ENCODE measurements around the gene GPN2.
"Not testable (repeated sequence)": the region's sequence is repeated elsewhere in the genome, so short reads cannot be mapped to it uniquely, and the experiment has no call there.

The GPN2 gene

DNA sequence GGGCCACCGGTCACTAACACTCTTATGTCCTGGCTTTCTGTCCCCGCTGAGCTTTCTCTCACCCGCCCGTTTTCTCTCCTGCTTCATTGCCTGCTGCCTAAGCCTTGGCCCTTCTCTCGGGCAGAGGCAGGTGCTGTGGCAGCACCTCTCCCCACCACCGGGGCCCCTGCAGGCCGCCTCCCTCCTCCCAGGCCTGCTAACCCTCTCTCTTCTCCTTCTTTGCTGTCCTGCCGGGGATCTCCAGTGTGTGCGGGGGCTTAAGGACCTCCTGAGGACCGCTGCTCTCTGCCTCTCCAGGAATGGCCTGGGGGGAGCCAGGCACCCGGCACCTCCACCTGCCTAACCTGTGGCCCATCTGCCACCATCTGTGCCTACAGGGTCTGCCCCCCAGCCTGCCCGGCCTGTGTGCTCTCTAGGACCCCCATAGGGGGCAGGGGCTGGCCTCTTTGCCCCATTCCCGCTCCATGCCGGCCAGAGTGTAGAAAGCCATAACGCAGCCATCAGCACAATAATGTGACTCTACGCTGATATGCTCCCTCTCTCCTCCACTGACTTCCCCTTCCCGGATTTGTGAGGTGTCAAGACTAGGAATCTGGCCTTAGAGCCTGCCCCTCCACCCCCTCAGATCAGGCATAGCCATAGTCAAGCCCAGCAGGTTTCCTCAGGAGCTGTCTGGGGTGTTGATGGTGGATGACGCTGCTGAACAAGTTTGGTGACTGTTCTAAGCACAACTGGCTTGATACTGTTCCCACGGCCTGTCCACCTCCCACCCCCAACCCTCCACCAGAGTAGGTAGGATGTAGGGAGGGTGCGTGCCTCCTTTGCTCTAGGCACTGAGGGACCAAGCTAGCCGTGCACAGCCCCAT is 33.2 kb downstream of the GPN2 start:
- DNase-seq, result no peak

DNA sequence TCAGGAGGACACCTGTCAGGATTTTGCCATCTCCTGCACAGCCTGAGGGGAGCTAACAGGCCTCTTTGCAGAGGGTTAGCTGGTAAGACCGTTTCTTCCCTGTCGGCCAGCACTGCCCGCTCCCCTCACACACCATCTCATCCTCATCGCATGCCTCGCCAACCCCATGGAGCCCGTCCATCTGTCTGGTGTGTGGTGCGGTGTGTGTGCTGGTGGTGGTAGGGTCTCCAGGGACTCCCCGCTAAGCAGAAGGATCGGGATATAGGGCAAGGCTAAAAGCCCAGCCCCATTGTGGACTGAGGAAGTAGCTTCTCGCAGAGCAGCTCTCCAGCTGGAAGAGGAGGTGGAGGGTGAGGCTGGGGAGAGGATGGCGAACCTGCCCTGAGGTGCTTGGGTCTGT is 33.9 kb downstream of the GPN2 start:
- no peak for DNase-seq

DNA sequence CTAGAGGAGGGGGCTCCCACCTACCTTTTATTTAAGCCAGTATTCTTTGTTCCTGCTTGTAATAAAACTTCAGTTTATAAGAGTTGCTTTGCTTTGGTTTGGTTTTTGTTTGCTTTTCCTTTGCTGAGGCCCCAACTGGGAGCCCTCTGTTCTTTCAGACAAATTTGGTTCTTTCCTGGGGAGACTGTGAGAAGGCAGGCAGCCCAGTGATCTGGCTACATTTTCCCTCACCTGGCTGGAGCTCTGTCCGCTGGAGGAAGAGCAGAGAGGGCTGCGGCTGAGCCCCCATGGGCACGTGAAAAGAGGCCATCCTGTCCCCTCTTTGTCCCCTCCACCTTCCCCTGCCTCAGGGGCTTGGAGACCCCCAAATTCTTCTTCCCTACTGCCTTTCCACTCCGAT is 34.4 kb downstream of the GPN2 start:
- DNase-seq, result no peak

DNA sequence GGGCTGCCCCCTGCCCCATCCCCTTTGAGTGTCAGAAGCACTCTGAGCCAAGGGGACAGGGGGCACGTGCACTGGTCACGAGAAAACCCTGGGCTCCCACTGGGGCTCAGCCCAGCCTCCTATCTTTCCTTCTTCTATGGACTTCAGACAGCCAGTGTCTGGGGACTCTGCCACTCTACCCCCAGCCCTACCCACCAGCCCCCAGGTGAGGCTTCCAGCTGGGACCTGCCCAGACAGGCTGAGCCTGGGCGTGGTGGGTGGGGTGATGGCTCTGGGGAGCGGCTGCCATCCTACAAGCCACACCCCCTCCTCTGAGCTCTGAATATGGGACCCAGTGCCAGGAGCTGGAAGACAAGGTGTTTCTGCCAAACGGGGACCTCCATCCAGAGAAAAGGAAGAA is 35.2 kb downstream of the GPN2 start:
- DNase-seq, result no peak

DNA sequence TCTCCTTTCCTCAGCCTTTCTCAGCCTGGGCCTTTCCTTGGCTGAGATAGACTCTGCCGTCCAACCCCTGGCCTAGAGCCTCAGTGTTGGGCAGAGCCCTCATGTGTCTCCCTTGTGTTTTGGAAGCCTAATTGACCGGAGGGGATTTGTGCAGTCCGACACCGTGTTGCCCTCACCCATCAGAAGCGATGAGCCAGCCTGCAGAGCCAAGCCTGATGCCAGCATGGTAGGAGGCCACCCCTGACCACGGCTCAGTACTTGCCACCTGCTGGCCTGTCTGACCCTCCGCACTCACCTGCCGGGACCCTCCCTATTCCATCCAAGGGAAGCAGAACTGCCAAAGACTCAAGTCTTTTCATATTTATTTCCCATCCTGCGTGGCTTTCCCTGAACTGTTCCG is 36.5 kb downstream of the GPN2 start:
- no peak for DNase-seq

DNA sequence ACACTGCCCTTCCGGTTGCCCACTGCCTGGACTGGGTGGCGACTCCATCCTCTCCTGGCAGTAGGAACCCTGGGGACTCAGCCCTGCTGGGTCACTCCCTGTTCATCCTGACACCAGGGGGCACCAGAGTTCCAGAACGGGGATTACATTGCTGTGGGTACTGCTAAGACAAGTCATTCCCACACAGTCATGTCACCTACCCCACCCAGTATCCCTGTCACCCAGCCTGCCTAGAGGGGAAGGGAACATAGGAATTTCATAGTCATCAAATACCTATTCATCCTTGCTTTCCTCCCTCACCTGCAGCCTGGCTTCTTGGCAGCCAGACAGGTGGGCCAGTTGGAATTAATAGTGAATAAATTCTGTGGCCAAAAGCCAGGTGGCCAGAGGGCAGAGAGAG is 36.9 kb downstream of the GPN2 start:
- peak; percentile 81 for DNase-seq

DNA sequence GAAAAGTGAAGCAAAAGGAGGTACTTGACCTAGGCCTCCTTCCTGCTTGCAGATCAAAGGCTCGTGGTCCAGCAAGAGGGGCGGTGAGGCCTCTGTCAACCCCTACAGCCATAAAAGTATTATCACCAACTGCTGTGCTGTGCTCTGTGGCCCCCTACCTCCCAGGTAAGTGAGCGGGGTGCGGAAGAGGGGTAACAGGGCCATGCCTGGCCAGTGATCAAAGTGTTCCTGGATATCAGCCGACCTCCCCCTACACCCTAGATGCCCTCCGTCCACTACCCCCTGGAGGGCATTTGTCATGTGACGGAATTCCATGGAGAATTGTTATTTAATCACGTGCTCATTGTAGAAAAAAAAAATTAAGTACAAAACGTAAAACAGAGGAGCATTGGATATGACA is 37.4 kb downstream of the GPN2 start:
- DNase-seq, result no peak

DNA sequence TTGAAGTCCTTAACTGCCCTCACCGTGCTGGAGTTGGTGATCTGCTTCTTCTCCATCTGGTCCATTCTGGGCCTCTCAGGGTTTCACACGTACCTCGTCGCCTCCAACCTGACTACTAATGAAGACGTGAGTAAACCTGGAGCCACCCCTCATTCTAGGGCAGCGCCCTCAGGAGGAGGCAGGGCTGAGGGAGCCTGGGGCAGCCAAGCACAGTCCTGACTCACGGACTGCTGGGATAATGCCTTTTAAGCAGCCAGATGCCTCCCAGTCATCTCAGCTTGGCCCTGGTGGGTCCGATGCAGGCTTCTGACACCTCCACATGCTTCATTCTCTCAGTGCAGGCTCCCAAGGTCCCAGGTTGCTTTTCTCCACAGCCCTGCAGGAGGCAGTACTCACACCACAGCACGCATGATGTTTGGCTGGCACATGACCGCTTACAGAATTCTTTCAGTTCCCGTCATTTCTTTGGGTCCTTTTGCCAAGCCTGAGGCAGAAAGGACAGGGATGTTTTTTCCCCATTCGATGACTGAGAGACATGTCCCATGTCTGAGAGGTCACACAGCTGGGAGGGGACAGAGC is 38.9 kb downstream of the GPN2 start:
- no peak for DNase-seq

DNA sequence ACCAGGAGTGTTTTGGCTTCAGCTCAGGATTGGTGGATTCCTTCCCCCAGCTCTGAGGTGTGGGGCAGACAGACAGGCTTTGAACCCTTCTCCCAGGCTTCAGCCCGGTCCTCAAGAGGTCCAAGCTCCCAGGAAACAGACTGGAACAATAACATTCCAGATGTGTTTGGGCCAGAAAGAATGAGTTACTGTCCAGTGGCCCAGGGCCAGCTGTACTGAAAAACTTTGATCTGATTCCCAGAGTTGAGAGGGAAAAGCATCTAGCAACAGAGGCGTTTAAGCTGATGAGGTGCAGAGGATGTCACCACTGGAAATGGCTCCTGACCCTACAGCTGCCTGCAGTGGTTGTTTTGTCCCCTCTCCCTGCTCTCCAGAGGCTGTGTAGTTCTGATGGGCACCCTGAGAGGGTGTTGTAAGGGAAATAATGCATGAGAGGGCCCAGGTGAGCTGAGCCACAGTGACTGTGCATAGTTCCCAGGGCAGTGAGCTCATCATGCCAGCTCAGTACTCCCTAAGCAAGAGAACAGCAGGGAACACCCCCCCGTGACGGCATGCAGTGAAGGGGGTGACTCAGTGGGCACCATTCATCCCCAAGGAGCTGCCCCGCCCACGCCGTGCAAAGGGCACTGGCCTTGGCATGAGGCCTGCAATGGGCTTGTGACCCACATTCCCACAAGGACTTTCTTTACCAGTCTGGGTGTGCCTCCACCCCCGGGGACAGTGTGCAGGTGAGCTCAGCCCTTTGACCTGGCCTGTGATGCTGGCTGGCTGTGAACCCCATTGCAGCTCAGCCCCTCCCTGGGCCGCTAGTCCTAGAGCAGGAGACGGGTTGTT is 40.9 kb downstream of the GPN2 start:
- DNase-seq, result no peak

DNA sequence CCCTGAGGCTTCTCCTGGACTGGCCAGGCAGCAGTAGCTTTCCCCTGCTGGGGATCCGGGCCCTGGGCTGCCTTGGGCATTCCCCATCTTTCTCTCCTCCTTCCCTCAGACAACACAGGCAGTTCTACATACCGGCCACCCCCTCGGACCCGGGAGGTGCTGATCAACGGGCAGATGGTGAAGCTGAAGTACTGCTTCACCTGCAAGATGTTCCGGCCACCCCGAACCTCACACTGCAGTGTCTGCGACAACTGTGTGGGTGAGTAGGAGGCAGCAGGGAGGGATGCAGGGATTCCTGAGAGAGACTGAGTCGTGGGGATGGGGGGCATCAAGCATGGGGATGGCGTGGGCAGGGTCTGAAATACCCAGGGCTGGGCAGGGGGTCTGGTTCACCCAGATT is 41.6 kb downstream of the GPN2 start:
- no peak for DNase-seq

DNA sequence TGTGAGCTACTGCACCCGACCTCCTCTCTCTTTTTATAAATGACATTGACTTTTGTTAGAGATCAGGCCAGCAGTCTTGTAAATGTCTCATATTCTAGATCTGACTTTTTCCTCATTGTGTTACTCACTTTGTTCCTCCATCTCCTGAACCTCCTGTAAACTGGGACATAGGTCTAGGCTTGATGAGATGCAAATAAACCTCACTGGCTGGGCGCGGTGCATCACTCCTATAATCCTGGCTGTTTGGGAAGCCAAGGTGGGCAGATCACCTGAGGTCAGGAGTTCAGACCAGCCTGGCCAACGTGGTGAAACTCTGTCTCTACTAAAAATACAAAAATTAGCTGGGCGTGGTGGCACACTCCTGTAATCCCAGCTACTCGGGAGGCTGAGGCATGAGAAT is 42.3 kb downstream of the GPN2 start:
- DNase-seq, result not testable (repeated sequence)

DNA sequence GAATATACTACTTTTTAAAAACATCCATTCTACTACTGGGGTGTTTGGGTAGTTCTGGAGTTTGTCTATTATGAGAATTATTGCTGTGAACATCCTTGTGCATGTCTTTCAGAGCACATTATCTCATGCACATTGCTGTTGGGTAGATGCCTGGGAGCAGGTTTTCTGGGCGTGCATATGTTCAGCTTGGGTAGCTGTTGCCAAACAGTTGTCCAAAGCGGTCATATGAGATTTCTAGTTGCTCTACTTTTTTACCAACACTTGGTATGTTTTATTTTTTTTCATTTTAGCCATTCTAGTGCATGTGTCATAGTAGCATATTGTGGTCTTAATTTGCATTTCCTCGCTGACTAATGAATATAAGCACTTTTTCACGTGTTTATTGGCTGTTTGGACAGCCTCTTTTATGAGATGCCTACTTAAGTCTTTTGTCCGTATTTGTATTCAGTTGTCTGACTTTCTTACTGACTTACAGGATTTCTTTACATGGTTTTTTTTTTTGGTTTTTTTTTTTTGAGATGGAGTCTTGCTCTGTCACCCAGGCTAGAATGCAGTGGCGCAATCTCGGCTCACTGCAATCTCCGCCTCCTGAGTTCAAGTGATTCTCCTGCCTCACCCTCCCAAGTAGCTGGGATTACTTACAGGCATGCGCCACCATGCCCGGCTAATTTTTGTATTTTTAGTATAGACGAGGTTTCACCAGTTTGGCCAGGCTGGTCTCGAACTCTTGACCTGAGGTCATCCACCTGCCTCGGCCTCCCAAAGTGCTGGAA is 45.5 kb downstream of the GPN2 start:
- no peak for DNase-seq

DNA sequence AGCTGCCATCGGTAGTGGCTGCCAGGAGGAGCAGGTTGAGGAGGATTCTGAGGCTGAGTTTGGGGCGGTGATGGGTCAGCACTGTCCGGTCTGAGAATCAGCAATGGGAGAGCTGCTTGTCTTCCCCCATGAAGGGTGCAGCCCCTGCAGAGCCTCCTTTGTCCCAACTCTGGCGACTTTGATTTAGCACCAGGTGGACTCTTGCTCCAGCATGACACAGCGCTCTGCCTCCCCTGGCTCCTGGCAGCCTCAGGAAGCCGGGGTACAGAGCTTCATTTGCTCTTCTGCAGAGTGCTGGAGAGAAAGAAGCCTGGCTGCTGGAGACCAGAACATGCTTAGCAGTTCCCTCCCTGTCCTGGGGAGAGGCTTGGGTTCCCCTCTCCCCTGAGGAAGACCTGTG is 50.3 kb downstream of the GPN2 start:
- no peak for DNase-seq

DNA sequence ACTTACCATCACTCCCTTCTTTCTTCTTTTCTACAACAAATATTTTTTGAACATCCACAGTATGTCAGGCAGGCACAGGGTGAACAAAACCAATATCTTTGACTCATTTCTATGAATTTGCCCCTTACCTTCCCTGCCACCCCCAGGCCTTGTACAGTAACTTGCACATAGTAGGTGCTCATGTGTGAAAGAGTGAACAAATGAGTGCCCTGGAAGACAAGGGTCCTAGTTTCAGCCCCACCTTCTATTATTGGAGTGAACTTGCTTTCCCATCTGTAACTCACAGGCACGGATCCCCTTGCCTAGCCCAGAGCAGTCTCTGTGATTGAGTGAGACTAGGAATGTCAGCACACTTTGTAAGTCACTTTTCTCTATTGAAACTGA is 50.8 kb downstream of the GPN2 start:
- DNase-seq, result no peak

DNA sequence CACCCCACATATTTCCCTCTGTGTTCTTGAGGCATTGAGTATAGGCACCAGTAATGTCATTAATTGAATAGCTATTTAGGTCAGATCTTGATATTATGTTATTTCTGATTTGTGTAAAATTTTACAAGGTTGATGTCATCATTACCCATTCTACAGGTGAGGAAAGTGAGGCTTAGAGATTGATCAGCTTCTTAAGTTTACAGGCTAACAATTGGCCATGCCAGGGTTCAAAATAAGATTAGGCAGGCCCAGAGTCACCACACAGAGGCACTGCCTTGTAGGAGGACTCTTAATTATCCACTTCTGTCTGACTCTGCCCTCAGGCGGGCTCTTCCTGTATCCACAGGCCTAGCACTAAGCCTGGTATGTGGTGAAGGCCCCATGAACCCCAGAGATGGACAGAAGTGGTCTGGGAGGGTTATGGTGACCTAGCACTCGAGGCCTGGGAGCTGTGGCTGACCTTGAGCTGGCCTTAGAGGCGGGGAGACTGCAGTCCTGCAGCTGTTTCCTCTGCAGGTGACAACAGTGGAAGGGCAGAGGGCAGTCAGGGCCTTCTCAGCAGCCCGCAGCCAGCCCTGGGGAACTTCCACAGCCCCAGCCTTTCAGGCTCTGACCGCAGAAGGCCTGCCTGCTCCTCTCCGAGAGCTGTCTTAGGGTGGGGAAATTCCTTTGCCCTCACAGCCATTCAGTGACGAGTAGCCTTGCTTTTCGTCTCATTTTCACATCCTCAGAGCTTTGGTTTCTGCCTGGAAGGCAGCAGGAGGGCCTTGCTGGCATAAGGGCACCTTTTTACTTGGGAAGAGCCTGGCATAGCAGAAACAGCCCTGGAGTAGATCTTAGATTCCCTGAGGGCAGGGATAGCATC is 51.4 kb downstream of the GPN2 start:
- peak; percentile 64 to 77 for DNase-seq

DNA sequence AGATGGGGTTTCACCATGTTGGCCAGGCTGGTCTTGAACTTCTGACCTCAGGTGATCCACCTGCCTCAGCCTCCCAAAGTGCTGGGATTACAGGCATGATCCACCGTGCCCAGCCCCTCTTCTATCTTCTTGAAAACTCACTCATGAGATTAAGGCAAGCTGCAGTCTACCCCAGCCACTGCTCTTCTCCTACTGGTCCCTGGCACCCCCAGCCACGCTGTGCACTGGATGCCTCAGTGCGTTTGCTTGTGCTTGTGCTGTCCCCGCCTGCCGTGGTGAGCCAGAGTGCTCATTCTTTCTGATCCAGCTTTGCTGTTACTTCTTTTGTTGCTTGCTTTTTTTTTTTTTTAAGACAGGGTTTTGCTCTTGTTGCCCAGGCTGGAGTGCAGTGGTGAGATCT is 52.4 kb downstream of the GPN2 start:
- not testable (repeated sequence) for DNase-seq

DNA sequence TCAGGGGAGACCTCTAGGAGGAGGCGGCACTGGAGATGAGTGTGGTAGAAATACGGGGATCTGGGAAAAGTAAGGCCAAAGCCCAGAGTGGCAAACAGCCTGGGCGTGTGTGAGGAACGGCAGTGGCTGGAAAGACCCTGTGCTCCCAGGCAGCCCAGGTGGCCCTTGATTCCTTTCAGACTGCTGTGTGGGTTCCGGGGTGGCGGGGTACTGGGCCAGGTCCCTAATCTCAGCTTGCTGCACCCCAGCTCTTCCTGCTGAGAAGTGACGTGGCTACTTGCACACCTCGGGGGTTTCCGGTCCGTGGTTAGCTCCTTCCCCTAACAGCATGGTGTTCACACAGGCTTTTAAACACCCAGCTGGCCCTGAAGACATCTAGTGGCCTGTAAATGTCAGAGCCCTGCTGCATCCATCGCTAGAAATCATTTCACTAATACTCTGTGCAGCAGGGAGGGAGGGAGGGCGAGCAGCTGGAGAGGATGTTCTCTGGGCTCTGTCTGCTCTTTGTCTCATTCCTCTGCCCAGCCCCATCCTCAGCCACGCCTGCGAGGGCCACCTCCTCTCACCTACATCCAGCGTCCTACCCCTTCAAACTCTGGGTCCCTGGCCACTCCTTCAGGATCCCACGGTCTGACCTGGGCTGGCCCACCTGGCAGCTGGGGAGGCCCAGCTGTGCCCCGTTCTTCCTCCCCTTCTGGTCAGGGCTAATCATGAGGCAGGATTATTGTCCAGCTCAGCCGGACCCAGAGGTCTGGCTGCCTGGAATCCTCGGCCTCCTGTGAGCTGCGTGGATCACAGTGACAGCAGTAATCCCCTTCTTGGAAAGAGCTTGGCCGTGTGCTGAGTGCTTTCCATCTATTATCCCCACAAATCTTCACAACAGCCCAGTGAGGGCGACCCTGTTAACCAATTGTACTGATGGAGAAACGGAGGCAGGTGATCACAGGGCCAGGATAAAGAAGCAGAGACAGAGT is 56.4 kb downstream of the GPN2 start:
- DNase-seq, result peak; percentile 96

DNA sequence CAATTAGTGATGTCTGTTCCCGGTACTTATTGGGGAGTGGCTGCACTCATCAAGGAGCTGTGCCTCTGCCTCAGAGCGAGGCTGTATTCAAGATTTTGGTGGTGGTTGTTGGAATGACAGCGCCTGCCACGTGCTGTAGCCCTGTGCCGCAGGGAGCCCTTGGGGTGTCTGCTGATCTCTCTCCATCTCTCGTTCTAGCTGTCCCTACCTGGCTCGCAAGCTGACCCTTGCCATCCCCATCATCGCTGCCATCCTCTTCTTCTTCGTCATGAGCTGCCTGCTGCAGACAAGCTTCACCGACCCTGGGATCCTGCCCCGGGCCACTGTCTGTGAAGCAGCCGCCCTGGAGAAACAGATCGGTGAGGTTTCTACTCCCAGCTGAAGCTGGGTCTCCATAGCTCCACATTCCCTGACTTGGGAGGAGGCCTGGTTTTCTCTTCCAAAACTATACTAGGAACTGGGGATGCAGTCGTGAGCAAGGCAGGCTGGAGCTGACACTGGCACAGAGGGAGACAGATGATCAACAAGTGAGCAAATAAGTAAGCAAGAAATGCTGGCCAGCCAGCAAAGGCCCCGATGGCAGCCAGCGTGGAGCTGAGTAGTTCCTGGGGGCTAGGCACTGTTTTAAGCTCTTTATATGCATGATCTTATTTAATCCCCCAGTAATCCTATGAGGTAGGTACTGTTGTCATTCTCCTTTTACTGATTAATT is 57.7 kb downstream of the GPN2 start:
- no peak for DNase-seq

DNA sequence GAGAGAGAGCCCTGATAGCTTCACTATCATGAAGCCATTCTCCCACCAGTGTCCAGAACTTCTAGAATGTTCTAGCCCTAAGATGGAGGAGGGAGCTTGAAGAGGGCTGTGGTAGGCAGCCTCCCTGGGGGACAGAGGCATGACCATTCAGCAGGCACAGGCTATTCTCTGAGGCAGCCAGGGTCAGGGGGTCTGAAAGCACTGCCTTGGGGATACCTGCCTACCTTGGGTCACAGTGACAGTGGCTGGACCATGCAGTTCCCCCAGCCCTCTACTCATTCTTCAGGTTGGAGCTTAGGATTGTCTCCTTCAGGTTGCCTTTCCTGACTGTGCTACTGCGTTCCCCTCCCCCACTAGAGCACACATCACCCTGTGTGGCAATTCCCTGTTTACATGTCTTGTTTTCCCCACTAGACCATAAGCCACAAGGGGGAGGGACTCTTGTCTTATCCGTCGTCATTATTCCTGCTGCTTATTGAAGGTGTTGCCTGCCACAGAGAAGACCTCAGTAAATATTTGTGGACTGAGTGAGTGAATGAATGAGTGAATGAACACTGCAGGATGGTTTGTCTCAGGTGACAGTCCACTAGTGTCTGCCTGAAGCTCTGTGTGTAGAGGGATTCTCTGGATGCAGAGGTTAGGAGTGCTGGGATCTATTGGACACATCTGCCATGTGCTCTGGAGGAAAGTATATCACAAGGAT is 58.4 kb downstream of the GPN2 start:
- DNase-seq, result peak in 1 of 2 donors; percentile 52
